Duodenal mucosa (tissue), 2 donors: ENCODE data around the gene ANKRD66.

Experiments
- H3K27ac ChIP-seq: one replicate; pipeline ENCODE4 v1.7.0; 2013; ENCODE audit warnings: low read depth, low read length
- H3K27me3 ChIP-seq, 2 donors: one replicate each; pipeline ENCODE4 v1.7.0; 2013; ENCODE audit warnings: low read length in 2 of 2, control low read depth in 1 of 2; ENCODE audit not compliant: insufficient read depth in 2 of 2, control insufficient read depth in 1 of 2
- H3K36me3 ChIP-seq, 2 donors: one replicate each; pipeline ENCODE4 v1.7.0; 2013; ENCODE audit warnings: low read length in 2 of 2, control low read depth in 1 of 2; ENCODE audit not compliant: insufficient read depth in 2 of 2, control insufficient read depth in 1 of 2
- H3K4me1 ChIP-seq, 2 donors: one replicate each; pipeline ENCODE4 v1.7.0; 2013; ENCODE audit warnings: low read length in 2 of 2, control low read depth in 1 of 2; ENCODE audit not compliant: insufficient read depth in 2 of 2, control insufficient read depth in 1 of 2
- H3K4me3 ChIP-seq, 2 donors: one replicate each; pipeline ENCODE4 v1.7.0; 2013; ENCODE audit warnings: low read length in 2 of 2, low read depth in 1 of 2
- H3K9ac ChIP-seq, 2 donors: one replicate each; pipeline ENCODE4 v1.7.0; 2013; ENCODE audit warnings: low read length in 2 of 2, low read depth in 1 of 2
- H3K9me3 ChIP-seq, 2 donors: one replicate each; pipeline ENCODE4 v1.7.0; 2013; ENCODE audit warnings: low read length in 2 of 2, control low read depth in 1 of 2; ENCODE audit not compliant: control insufficient read depth in 1 of 2

The ANKRD66 gene

GRCh38 chr6:46788791-46789190 lies 42.1 kb downstream of the ANKRD66 start:
- Histone ChIP-seq H3K27ac (no peak overlapping the region), H3K27me3 (no peaks in the 10 kb centered on the region), H3K36me3 (no peaks in the 10 kb centered on the region), H3K9me3 (no peaks in the 10 kb centered on the region), H3K4me1 (peaks cover 15 to 28% of the 10 kb centered on the region in 2 donors), H3K4me3 (no peak overlapping the region), H3K9ac (no peak overlapping the region)

GRCh38 chr6:46789434-46790354 lies 43.0 kb downstream of the ANKRD66 start:
- Histone ChIP-seq H3K9me3 (no peaks in the 10 kb centered on the region), H3K4me3 (peak overlapping the region; percentile 30 to 44), H3K27ac (no peak overlapping the region)

GRCh38 chr6:46790355-46790874 lies 43.7 kb downstream of the ANKRD66 start:
- peak overlapping the region in 1 of 2 donors; percentile 44 for H3K4me3 ChIP-seq
- H3K27ac ChIP-seq = no peak overlapping the region
- H3K4me1 ChIP-seq = peaks cover 16 to 28% of the 10 kb centered on the region in 2 donors
- no peak overlapping the region for H3K9ac ChIP-seq
- H3K27me3 ChIP-seq = no peaks in the 10 kb centered on the region
- no peaks in the 10 kb centered on the region for H3K36me3 ChIP-seq
- no peaks in the 10 kb centered on the region for H3K9me3 ChIP-seq

More at GRCh38 chr6:46789434-46790354, 43.0 kb downstream of the ANKRD66 start:
- Histone ChIP-seq H3K36me3 (no peaks in the 10 kb centered on the region), H3K27me3 (no peaks in the 10 kb centered on the region), H3K4me1 (peaks cover 15 to 28% of the 10 kb centered on the region in 2 donors), H3K9ac (no peak overlapping the region)

GRCh38 chr6:46792635-46793034 lies 45.9 kb downstream of the ANKRD66 start:
- no peak overlapping the region for H3K27ac ChIP-seq
- H3K9ac ChIP-seq = no peak overlapping the region
- no peaks in the 10 kb centered on the region for H3K36me3 ChIP-seq
- H3K27me3 ChIP-seq = no peaks in the 10 kb centered on the region
- H3K4me3 ChIP-seq = no peak overlapping the region
- H3K9me3 ChIP-seq = no peaks in the 10 kb centered on the region
- H3K4me1 ChIP-seq = peaks cover 23 to 41% of the 10 kb centered on the region in 2 donors

- Histone ChIP-seq H3K27ac (no peak within 1 kb of the TSS), H3K36me3 (no peaks in the 10 kb centered on the region), H3K9ac (peak within 1 kb of the TSS in 1 of 2 donors; percentile 32), H3K9me3 (no peaks in the 10 kb centered on the region), H3K4me1 (peaks cover 23 to 41% of the 10 kb centered on the region in 2 donors), H3K27me3 (no peaks in the 10 kb centered on the region), H3K4me3 (peak within 1 kb of the TSS; percentile 50 to 66)
Observed at GRCh38 chr6:46793138-46793537, 46.4 kb downstream of the ANKRD66 start, which contains the start of gene MEP1A. Gene MEP1A, plus strand, starts transcription at chr6:46793389. Its CDS starts 10 bp downstream, at chr6:46793399.

- no peaks in the 10 kb centered on the region for H3K9me3 ChIP-seq
- H3K9ac ChIP-seq = no peak overlapping the region
- peaks cover 0 to under 1% of the 10 kb centered on the region in 2 donors for H3K36me3 ChIP-seq
- no peaks in the 10 kb centered on the region for H3K27me3 ChIP-seq
- peaks cover 23 to 38% of the 10 kb centered on the region in 2 donors for H3K4me1 ChIP-seq
- peak overlapping the region; percentile 50 to 66 for H3K4me3 ChIP-seq
- H3K27ac ChIP-seq = no peak overlapping the region
Observed at GRCh38 chr6:46794068-46794467, 47.3 kb downstream of the ANKRD66 start.

GRCh38 chr6:46795816-46796215 lies 49.1 kb downstream of the ANKRD66 start:
- no peaks in the 10 kb centered on the region for H3K9me3 ChIP-seq
- H3K9ac ChIP-seq = no peak overlapping the region
- H3K4me1 ChIP-seq = peaks cover 14 to 28% of the 10 kb centered on the region in 2 donors
- H3K36me3 ChIP-seq = peaks cover 0 to 10% of the 10 kb centered on the region in 2 donors
- H3K27ac ChIP-seq = no peak overlapping the region
- H3K4me3 ChIP-seq = peak overlapping the region; percentile 38 to 43
- H3K27me3 ChIP-seq = no peaks in the 10 kb centered on the region

- Histone ChIP-seq H3K27me3 (no peaks in the 10 kb centered on the region), H3K4me1 (peaks cover 8 to 16% of the 10 kb centered on the region in 2 donors), H3K27ac (no peak overlapping the region), H3K4me3 (peak overlapping the region; percentile 46 to 54), H3K9ac (no peak overlapping the region), H3K9me3 (no peaks in the 10 kb centered on the region), H3K36me3 (peaks cover 0 to 10% of the 10 kb centered on the region in 2 donors)
Observed at GRCh38 chr6:46796848-46797580, 50.3 kb downstream of the ANKRD66 start.

- H3K4me1 ChIP-seq = peaks cover 8 to 14% of the 10 kb centered on the region in 2 donors
- H3K9me3 ChIP-seq = no peaks in the 10 kb centered on the region
- no peak overlapping the region for H3K4me3 ChIP-seq
- H3K27me3 ChIP-seq = no peaks in the 10 kb centered on the region
- peaks cover 0 to 10% of the 10 kb centered on the region in 2 donors for H3K36me3 ChIP-seq
- no peak overlapping the region for H3K9ac ChIP-seq
- H3K27ac ChIP-seq = no peak overlapping the region
Observed at GRCh38 chr6:46799657-46800056, 52.9 kb downstream of the ANKRD66 start.
